Esophagus squamous epithelium (tissue), 5 donors: ENCODE measurements around the gene DACT3. TPM values are rescaled to one million over a fixed set of nuclear protein-coding genes. Genes with fewer than 3 reads are reported as not detected.

ENCODE experiments used
- DNase-seq: peaks from one replicate; lab custom pipeline; 2025; lab: John Stamatoyannopoulos, UW
- H3K27ac ChIP-seq, 4 donors: fragments of 200-600 bp; sonication (generic); one replicate each; pipeline ENCODE4 v1.5.1; 2016 to 2019; ENCODE audit warnings: mild to moderate bottlenecking in 1 of 4
- H3K27me3 ChIP-seq, 4 donors: fragments of 200-600 bp; sonication (generic); 1 replicate in 3 of 4; 2 replicates in 1 of 4; pipeline versions ENCODE4 v1.5.1 to v1.6.0; 2017 to 2021; ENCODE audit warnings: antibody characterized with exemption in 1 of 4
- H3K36me3 ChIP-seq, 3 donors: fragments of 200-600 bp; sonication (generic); one replicate each; pipeline ENCODE4 v1.5.1; 2016 to 2019
- H3K4me1 ChIP-seq, 3 donors: fragments of 200-600 bp; sonication (generic); one replicate each; pipeline ENCODE4 v1.5.1; 2017 to 2019
- H3K4me3 ChIP-seq, 4 donors: fragments of 200-600 bp; sonication (generic); 1 replicate in 3 of 4; 2 replicates in 1 of 4; pipeline ENCODE4 v1.5.1; 2016 to 2019; ENCODE audit warnings: mild to moderate bottlenecking in 2 of 4, moderate library complexity in 1 of 4
- H3K9me3 ChIP-seq, 3 donors: fragments of 200-600 bp; sonication (generic); one replicate each; pipeline ENCODE4 v1.5.1; 2016 to 2019
- POLR2A ChIP-seq, 4 donors: fragments of 450-650 bp; IDR thresholded peaks; one replicate each; pipeline ENCODE4 v1.6.1; 2017; ENCODE audit warnings: antibody characterized with exemption in 4 of 4, mild to moderate bottlenecking in 4 of 4, moderate library complexity in 3 of 4
- WGBS, 2 donors: methylation state at CpG; one replicate each; pipeline ENCODE4 v1.1.5; 2018; 5-methylcytosine and 5-hydroxymethylcytosine counted together
- intact Hi-C: fragments of 100-400 bp; cut with DNase I; formaldehyde crosslinking; loops from one replicate; pipeline ENCODE4 v1.15.0; 2022
- total RNA-seq, 4 donors: library from RNA; depleted of rRNA; stranded (reverse); fragments of >200 nt; gene quantifications; one replicate each; pipeline ENCODE4 v1.1.0, GENCODE V29; 2016
- TF ChIP-seq, protein P1 (sequence below), 6 experiments: fragments of 450-650 bp in 4 of 6; fragments of 200-600 bp in 2 of 6; sonication (generic) in 2 of 6; IDR thresholded peaks; one replicate each; pipeline ENCODE4 v1.5.1; 2016 to 2019; ENCODE audit warnings: antibody characterized with exemption in 6 of 6, mild to moderate bottlenecking in 4 of 6, moderate library complexity in 4 of 6
- donor health status: DM: yes; HTN: yes; CAD: no.

DACT3 gene
- total RNA-seq, 4 donors from 2014 or later = 0.22 to 5.7 (median 1.8) TPM

DNA sequence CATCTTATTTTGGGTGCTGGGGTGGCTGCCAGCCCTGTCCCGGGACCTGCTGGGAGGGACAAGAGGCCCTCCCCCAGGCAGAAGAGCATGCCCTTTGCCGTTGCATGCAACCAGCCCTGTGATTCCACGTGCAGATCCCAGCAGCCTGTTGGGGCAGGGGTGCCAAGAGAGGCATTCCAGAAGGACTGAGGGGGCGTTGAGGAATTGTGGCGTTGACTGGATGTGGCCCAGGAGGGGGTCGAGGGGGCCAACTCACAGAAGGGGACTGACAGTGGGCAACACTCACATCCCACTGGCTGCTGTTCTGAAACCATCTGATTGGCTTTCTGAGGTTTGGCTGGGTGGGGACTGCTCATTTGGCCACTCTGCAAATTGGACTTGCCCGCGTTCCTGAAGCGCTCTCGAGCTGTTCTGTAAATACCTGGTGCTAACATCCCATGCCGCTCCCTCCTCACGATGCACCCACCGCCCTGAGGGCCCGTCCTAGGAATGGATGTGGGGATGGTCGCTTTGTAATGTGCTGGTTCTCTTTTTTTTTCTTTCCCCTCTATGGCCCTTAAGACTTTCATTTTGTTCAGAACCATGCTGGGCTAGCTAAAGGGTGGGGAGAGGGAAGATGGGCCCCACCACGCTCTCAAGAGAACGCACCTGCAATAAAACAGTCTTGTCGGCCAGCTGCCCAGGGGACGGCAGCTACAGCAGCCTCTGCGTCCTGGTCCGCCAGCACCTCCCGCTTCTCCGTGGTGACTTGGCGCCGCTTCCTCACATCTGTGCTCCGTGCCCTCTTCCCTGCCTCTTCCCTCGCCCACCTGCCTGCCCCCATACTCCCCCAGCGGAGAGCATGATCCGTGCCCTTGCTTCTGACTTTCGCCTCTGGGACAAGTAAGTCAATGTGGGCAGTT lies 51.2 kb downstream of the DACT3 start:
- Histone ChIP-seq H3K27ac (no peak overlapping the region), H3K4me1 (peaks cover 0 to 57% (median 15%) of the 10 kb centered on the region in 3 donors), H3K4me3 (no peak overlapping the region), H3K27me3 (no peaks in the 10 kb centered on the region), H3K36me3 (peaks cover 40 to 61% (median 43%) of the 10 kb centered on the region in 3 donors), H3K9me3 (no peaks in the 10 kb centered on the region)
- intact Hi-C loops = no loop called here
- no peak for DNase-seq
- WGBS, 2 donors = 83 to 87% methylated on average over 22 to 30 of the region's 30 CpGs
- TF ChIP-seq, protein P1, sequence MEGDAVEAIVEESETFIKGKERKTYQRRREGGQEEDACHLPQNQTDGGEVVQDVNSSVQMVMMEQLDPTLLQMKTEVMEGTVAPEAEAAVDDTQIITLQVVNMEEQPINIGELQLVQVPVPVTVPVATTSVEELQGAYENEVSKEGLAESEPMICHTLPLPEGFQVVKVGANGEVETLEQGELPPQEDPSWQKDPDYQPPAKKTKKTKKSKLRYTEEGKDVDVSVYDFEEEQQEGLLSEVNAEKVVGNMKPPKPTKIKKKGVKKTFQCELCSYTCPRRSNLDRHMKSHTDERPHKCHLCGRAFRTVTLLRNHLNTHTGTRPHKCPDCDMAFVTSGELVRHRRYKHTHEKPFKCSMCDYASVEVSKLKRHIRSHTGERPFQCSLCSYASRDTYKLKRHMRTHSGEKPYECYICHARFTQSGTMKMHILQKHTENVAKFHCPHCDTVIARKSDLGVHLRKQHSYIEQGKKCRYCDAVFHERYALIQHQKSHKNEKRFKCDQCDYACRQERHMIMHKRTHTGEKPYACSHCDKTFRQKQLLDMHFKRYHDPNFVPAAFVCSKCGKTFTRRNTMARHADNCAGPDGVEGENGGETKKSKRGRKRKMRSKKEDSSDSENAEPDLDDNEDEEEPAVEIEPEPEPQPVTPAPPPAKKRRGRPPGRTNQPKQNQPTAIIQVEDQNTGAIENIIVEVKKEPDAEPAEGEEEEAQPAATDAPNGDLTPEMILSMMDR (IDR thresholded peaks at IDR 0.05) = no peak
- no peak for TF ChIP-seq POLR2A (IDR thresholded peaks at IDR 0.05)

DNA sequence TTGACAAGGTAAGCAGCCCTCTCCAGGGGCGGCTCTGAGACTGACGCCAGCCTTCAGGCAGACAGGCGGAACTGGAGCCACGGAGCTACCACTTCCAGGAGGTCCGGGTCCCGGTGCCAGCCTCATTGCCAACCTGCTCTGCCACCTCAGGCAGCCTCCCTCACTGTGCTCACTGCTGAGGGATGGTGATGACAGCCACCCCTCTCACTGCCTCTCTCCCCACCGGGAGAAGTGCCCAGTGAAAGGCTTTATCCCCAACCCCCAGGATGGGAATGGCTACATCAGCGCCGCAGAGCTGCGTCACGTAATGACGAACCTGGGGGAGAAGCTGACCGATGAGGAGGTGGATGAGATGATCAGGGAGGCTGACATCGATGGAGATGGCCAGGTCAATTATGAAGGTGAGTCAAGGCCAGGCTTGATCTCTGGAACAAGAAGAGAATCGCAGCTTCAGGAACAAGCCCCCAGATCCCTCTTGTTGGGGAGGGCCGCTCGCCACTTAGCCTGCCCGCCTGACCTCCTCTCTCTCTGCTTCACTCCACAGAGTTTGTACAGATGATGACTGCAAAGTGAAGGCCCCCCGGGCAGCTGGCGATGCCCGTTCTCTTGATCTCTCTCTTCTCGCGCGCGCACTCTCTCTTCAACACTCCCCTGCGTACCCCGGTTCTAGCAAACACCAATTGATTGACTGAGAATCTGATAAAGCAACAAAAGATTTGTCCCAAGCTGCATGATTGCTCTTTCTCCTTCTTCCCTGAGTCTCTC lies 52.2 kb downstream of the DACT3 start:
- no peak for TF ChIP-seq POLR2A (IDR thresholded peaks at IDR 0.05)
- TF ChIP-seq, protein P1 (IDR thresholded peaks at IDR 0.05) = no peak
- intact Hi-C loops = no loop called here
- Histone ChIP-seq H3K4me3 (no peak overlapping the region), H3K36me3 (peaks cover 40 to 63% (median 43%) of the 10 kb centered on the region in 3 donors), H3K9me3 (no peaks in the 10 kb centered on the region), H3K4me1 (peaks cover 1 to 57% (median 22%) of the 10 kb centered on the region in 3 donors), H3K27ac (no peak overlapping the region), H3K27me3 (no peaks in the 10 kb centered on the region)
- DNase-seq = no peak
- 86 to 90% methylated on average over 17 to 22 of the region's 27 CpGs for WGBS, 2 donors

DNA sequence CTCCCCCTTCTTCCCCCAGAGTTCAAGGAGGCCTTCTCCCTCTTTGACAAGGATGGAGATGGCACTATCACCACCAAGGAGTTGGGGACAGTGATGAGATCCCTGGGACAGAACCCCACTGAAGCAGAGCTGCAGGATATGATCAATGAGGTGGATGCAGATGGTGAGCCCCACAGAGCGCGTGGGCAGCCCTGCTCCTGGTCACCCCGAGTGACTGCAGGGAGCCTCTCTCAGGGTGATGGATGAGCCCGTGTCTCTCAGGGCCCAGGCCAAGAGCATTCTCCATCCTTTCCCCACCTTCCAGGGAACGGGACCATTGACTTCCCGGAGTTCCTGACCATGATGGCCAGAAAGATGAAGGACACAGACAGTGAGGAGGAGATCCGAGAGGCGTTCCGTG lies 52.8 kb downstream of the DACT3 start:
- peaks cover 40 to 63% (median 43%) of the 10 kb centered on the region in 3 donors for H3K36me3 ChIP-seq
- no peak overlapping the region for H3K4me3 ChIP-seq
- intact Hi-C loops = no loop called here
- 80 to 100% methylated on average over 1 to 2 of the region's 9 CpGs for WGBS, 2 donors
- no peak for DNase-seq
- H3K27me3 ChIP-seq = no peaks in the 10 kb centered on the region
- peaks cover 7 to 60% (median 28%) of the 10 kb centered on the region in 3 donors for H3K4me1 ChIP-seq
- no peaks in the 10 kb centered on the region for H3K9me3 ChIP-seq
- no peak overlapping the region for H3K27ac ChIP-seq
- no peak for TF ChIP-seq POLR2A (IDR thresholded peaks at IDR 0.05)
- TF ChIP-seq, protein P1 (IDR thresholded peaks at IDR 0.05) = no peak

DNA sequence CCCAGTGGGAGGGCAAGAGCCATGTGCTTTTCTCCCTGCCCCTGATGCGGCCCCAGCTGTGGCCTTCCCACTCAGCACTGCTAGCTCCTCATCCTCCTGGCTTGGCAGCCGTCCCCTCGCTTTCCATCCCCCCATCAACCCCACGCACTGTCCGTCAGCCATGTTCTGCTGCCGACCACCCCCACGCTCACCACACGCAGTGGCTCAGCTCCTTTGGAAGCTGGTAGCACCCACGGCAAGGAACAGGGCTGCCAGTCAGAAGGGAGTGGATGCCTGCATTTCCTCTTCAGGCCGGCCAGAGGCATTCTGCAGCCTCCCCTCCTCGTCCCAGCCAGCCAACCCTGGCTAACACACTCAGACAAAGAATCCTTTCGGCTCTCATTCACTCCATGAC lies 53.5 kb downstream of the DACT3 start:
- Histone ChIP-seq H3K27ac (no peak overlapping the region), H3K4me3 (no peak overlapping the region), H3K27me3 (no peaks in the 10 kb centered on the region), H3K36me3 (peaks cover 40 to 63% (median 43%) of the 10 kb centered on the region in 3 donors), H3K4me1 (peaks cover 14 to 66% (median 36%) of the 10 kb centered on the region in 3 donors), H3K9me3 (no peaks in the 10 kb centered on the region)
- TF ChIP-seq, protein P1 (IDR thresholded peaks at IDR 0.05) = no peak
- no peak for TF ChIP-seq POLR2A (IDR thresholded peaks at IDR 0.05)
- no peak for DNase-seq
- intact Hi-C loops = no loop called here
- 89 to 90% methylated on average over 7 to 12 of the region's 12 CpGs for WGBS, 2 donors
